C4-2B (cell line): Measurements from ENCODE around the gene NTRK3.

Experiments
- H3K27ac ChIP-seq: fragments of 450-650 bp; 2 replicates; pipeline ENCODE4 v1.5.1; 2017
- CTCF ChIP-seq: fragments of 450-650 bp; conservative IDR thresholded peaks from 2 replicates; pipeline ENCODE4 v1.5.1; 2017; ENCODE audit warnings: mild to moderate bottlenecking
- ZFX ChIP-seq: fragments of 450-650 bp; IDR thresholded peaks from 2 replicates; pipeline ENCODE4 v1.6.1; 2017

Gene NTRK3

DNA sequence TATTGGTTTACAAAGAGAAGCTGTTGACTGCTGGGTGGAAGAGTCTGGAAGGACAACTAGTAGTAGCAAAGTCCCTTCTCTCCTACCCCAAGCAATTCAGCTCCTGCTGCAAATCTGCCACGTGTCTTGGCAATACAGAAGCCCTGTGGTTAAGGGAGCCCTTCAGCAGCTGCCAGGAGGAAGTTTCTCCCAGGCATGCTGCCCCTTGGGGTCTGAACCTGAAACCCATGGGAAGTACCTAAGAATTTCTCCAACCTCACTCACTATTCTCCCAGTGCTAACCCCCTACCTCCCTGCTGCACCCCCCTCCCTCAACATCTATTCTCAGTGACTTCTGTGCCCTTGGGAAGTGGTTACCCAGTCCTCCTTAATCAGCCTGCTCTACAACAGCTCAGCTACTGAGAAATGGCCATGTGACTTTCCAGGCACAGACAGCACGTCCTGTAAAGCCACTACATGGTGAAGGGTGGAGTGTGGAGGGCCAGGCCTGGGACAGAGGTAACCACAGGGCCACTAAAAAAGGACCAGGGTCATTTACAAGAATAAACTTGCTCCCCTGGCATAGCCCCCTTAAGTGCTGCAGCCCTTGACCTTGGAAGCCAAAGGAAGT, 316.6 kb downstream of the NTRK3 start:
- TF ChIP-seq CTCF (no peak), ZFX (no peak)
- H3K27ac ChIP-seq: no peak overlapping the region

DNA sequence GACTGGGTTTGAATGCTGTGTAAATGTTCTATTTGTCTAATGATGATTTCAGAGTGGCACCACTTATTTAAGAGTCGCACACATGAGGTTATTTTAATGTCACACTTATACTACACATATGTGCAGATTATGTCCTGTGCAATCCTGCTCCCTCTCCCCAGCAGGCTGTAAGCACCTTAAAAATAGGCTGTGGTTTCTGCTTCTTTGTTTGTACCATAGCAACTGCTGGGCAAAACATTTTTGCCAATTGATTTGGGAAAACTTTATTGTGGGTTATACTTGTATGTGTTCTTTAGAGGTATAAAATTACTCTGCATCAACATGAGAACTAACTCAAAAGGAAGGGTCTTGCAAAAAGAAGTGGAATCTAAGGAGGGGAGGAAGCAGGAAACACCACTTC, 318.5 kb downstream of the NTRK3 start:
- no peak for TF ChIP-seq CTCF
- no peak for TF ChIP-seq ZFX
- no peak overlapping the region for H3K27ac ChIP-seq

DNA sequence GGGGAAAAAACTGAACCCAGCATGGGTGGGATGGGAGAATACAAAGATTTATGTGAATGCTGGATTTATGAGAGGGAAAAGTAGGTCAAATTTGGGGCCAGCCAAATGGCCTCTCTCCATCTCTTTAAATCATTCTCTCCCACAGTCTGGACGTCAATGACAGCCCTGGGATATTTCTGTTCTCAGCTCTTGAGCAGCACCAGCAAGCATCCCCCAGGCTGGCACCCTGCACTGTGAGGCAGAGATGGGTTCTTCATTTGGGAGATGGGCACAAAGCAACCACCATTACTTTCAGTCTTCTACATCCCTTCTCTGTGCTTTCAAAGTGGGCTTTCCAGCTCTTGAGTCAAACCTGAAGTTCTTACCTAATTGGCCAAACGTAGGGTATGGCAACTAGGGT, 321.0 kb downstream of the NTRK3 start:
- H3K27ac ChIP-seq: no peak overlapping the region; the same call in 1 of the 2 replicates
- TF ChIP-seq ZFX (no peak), CTCF (no peak)

DNA sequence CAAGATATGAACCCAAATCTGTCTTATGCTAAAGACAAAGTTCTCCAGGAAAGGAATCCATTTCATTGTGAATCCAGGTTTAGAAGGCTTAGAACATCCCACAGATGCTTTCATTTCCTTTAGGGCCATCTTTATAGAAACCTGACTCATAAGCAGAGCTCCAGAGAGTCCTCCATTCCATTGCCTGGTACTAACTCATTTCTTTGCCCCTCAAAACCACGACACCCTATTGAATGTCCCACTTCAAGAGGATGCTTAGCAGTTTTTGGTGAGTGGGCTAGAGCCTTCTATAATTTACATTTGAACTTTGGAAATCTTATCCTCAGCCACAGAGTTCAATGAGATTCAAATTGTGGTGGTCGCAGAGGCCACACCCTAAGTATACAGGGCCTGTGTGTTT, 325.0 kb downstream of the NTRK3 start:
- H3K27ac ChIP-seq: no peak overlapping the region
- TF ChIP-seq CTCF: no peak
- no peak for TF ChIP-seq ZFX

- no peak overlapping the region for H3K27ac ChIP-seq
- TF ChIP-seq CTCF (no peak), ZFX (no peak)
Observed at GRCh38 chr15:87930457-87930856, 326.1 kb downstream of the NTRK3 start.

DNA sequence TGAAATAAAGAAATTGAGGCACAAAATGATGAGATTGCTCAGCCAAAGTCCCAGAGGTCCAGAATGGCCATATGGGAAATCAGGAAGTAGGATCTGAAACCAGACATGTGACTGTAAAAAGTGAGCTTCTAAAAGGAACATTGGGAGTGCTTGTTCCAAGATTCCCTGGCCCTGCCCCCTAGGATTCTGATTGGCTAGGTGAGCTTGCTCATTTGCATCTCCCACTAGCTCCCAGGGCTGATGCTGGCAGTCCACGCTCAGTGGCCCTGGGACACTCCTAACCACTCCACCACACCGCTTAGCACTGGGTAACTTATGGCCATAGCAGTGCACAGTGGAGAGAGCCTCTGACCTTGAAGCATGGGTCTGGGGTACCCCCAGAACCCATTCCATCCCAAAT, 326.7 kb downstream of the NTRK3 start:
- TF ChIP-seq ZFX (no peak), CTCF (no peak)
- H3K27ac ChIP-seq: no peak overlapping the region

GRCh38 chr15:87924433-87924832, 332.1 kb downstream of the NTRK3 start:
- TF ChIP-seq ZFX (no peak), CTCF (no peak)
- H3K27ac ChIP-seq: no peak overlapping the region
